SU-DHL-6 (cell line): Measurements from ENCODE around the gene MRPL34.

Experiments used
- H2AFZ ChIP-seq: fragments of 200-600 bp; sonication (generic); 2 replicates; pipeline ENCODE4 v1.6.1; 2014; ENCODE audit warnings: low read depth, mild to moderate bottlenecking, moderate library complexity, mixed read lengths, antibody characterized with exemption, low read length; ENCODE audit not compliant: severe bottlenecking
- H3F3A ChIP-seq: fragments of 200-600 bp; shearing (Covaris generic); 2 replicates; pipeline ENCODE4 v1.6.0; 2016; ENCODE audit warnings: antibody characterized with exemption, mild to moderate bottlenecking; ENCODE audit not compliant: insufficient read depth
- H3K27ac ChIP-seq: fragments of 200-600 bp; sonication (generic); 2 replicates; pipeline ENCODE4 v1.5.1; 2016; ENCODE audit warnings: low read depth, mild to moderate bottlenecking, low read length, moderate library complexity, mixed read lengths
- H3K27me3 ChIP-seq: fragments of 200-600 bp; sonication (generic), shearing (Covaris generic); 2 replicates; pipeline ENCODE4 v1.6.0; 2014; ENCODE audit warnings: mild to moderate bottlenecking, low read length
- H3K36me3 ChIP-seq: fragments of 200-600 bp; sonication (generic); 2 replicates; pipeline ENCODE4 v1.6.1; 2014; ENCODE audit warnings: mild to moderate bottlenecking, low read length, mixed read lengths
- H3K4me2 ChIP-seq: fragments of 300-600, 200-600 bp; shearing (Covaris generic), sonication (generic); 2 replicates; pipeline ENCODE4 v1.6.0; 2014; ENCODE audit warnings: low read length, low read depth, mild to moderate bottlenecking; ENCODE audit not compliant: poor library complexity, severe bottlenecking
- H3K4me3 ChIP-seq: fragments of 200-600 bp; sonication (generic); 2 replicates; pipeline ENCODE4 v1.5.1; 2014; ENCODE audit warnings: antibody characterized with exemption, low read length, mild to moderate bottlenecking, mixed read lengths; ENCODE audit not compliant: insufficient read depth, poor library complexity, severe bottlenecking
- H3K79me2 ChIP-seq: fragments of 200-600 bp; sonication (generic); 2 replicates; pipeline ENCODE4 v1.6.1; 2014; ENCODE audit warnings: mild to moderate bottlenecking, low read length, moderate library complexity; ENCODE audit not compliant: insufficient read depth
- H3K9ac ChIP-seq: fragments of 200-600 bp; sonication (generic); 2 replicates; pipeline ENCODE4 v1.7.0; 2014; ENCODE audit warnings: mild to moderate bottlenecking, low read length
- H3K9me2 ChIP-seq: fragments of 200-600 bp; sonication (generic); replicated peaks from 2 replicates; pipeline ENCODE4 v1.6.1; 2014; ENCODE audit warnings: low read length; ENCODE audit not compliant: insufficient read depth
- H3K9me3 ChIP-seq: fragments of 200-600 bp; sonication (generic); 2 replicates; pipeline ENCODE4 v1.6.1; 2014; ENCODE audit warnings: low read length, mixed read lengths; ENCODE audit not compliant: insufficient read depth
- H4K20me1 ChIP-seq: fragments of 200-600 bp; sonication (generic); 2 replicates; pipeline ENCODE4 v1.6.1; 2014; ENCODE audit warnings: low read depth, mild to moderate bottlenecking, antibody characterized with exemption, low read length, moderate library complexity, mixed read lengths
- EZH2phosphoT487 ChIP-seq: fragments of 200-600 bp; sonication (generic), shearing (Covaris generic); conservative IDR thresholded peaks from 2 replicates; pipeline ENCODE4 v1.6.1; 2018; ENCODE audit warnings: mild to moderate bottlenecking, antibody characterized with exemption, low read length, moderate library complexity, mixed read lengths
- TF ChIP-seq, protein P1 (sequence below): fragments of 200-600 bp; sonication (generic); IDR thresholded peaks from one replicate; pipeline ENCODE4 v1.5.1; 2017; ENCODE audit warnings: antibody characterized with exemption, mild to moderate bottlenecking, low read length, moderate library complexity; ENCODE audit not compliant: insufficient read depth, poor library complexity, severe bottlenecking

Gene MRPL34

DNA sequence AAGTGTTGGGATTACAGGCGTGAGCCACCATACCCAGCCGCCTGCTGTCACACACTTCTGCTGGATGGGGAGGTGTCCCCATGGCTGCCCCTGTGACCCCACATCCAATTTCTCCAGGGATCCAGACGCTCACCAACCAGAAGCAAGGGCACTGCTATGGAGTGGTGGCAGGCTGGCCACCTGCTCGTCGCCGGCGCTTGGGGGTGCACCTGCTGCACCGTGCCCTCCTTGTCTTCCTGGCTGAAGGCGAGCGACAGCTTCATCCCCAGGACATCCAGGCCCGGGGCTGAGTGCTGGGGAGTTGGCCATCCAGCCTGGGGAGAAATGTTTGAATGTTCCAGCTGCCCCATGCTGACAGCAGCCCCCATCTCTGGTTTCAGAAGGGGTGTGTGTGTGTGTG lies 19.4 kb upstream of the MRPL34 start:
- no peak overlapping the region for H3K4me2 ChIP-seq
- H3K27ac ChIP-seq = no peak overlapping the region
- peaks cover 11% of the 10 kb centered on the region for H3F3A ChIP-seq
- H2AFZ ChIP-seq = no peak overlapping the region
- H3K9me2 ChIP-seq = no peaks in the 10 kb centered on the region
- peaks cover 16% of the 10 kb centered on the region for H3K79me2 ChIP-seq
- H4K20me1 ChIP-seq = peaks cover 7% of the 10 kb centered on the region; the same call in 1 of the 2 replicates
- H3K9me3 ChIP-seq = no peaks in the 10 kb centered on the region
- no peak overlapping the region for H3K9ac ChIP-seq
- TF ChIP-seq, protein P1, sequence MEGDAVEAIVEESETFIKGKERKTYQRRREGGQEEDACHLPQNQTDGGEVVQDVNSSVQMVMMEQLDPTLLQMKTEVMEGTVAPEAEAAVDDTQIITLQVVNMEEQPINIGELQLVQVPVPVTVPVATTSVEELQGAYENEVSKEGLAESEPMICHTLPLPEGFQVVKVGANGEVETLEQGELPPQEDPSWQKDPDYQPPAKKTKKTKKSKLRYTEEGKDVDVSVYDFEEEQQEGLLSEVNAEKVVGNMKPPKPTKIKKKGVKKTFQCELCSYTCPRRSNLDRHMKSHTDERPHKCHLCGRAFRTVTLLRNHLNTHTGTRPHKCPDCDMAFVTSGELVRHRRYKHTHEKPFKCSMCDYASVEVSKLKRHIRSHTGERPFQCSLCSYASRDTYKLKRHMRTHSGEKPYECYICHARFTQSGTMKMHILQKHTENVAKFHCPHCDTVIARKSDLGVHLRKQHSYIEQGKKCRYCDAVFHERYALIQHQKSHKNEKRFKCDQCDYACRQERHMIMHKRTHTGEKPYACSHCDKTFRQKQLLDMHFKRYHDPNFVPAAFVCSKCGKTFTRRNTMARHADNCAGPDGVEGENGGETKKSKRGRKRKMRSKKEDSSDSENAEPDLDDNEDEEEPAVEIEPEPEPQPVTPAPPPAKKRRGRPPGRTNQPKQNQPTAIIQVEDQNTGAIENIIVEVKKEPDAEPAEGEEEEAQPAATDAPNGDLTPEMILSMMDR = no peak
- no peak for TF ChIP-seq EZH2phosphoT487
- peaks cover 20% of the 10 kb centered on the region for H3K36me3 ChIP-seq
- H3K4me3 ChIP-seq = no peak overlapping the region
- no peaks in the 10 kb centered on the region for H3K27me3 ChIP-seq

DNA sequence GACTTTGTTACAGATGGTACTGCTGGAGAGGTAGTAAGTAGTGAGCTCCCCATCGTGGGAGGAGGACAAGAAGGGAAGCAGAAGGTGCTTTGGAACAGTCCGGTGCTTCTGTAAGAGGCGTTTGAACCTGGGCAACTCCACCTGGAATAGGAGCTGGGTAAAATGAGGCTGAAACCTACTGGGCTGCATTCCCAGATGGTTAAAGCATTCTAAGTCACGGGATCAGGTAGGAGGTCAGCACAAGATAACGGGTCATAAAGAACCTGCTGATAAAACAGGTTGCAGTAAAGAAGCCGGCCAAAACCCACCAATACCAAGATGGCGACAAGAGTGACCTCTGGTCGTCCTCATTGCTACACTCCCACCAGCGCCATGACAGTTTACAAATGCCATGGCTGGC lies 18.9 kb upstream of the MRPL34 start:
- no peak for TF ChIP-seq EZH2phosphoT487
- TF ChIP-seq, protein P1 = no peak
- Histone ChIP-seq H3K9me2 (no peaks in the 10 kb centered on the region), H3K79me2 (peaks cover 16% of the 10 kb centered on the region), H3K9ac (no peak overlapping the region), H3K4me3 (no peak overlapping the region), H3K4me2 (no peak overlapping the region), H3K9me3 (no peaks in the 10 kb centered on the region), H3F3A (0 out of 2 replicates have a peak, but pooled peaks cover 7% of the 10 kb centered on the region), H3K36me3 (peaks cover 20% of the 10 kb centered on the region), H2AFZ (no peak overlapping the region), H3K27me3 (no peaks in the 10 kb centered on the region), H3K27ac (no peak overlapping the region), H4K20me1 (peaks cover 7% of the 10 kb centered on the region; the same call in 1 of the 2 replicates)

DNA sequence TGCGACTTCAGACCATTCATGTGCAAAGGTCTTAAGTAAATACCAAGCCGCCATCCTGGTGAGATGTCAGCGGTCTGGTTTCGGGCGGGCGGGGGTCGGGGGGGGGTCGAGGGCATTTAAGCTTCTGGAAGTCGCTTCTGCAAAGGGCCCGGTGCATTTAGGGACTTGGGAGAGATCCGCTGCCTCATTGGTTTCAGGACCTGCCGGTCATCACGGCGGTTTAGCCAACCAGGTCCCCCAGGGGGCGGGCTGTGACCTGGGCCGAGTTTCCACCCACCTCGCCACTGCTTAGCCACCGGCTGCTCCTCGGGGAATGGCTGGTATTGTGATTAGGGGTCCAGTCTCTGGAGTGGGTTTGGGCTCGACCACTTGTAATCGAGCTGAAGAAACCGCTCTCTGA lies 16.2 kb upstream of the MRPL34 start:
- Histone ChIP-seq H2AFZ (no peak overlapping the region), H3K4me3 (no peak overlapping the region), H3K36me3 (0 out of 2 replicates have a peak, but pooled peaks cover 9% of the 10 kb centered on the region), H3F3A (0 out of 2 replicates have a peak, but pooled peaks cover 7% of the 10 kb centered on the region), H3K79me2 (peaks cover 4% of the 10 kb centered on the region), H4K20me1 (no peaks in the 10 kb centered on the region), H3K9ac (no peak overlapping the region), H3K27me3 (no peaks in the 10 kb centered on the region), H3K9me2 (no peaks in the 10 kb centered on the region), H3K9me3 (no peaks in the 10 kb centered on the region), H3K4me2 (no peak overlapping the region), H3K27ac (no peak overlapping the region)
- no peak for TF ChIP-seq EZH2phosphoT487
- TF ChIP-seq, protein P1 = no peak
